Ovary (tissue), 3 donors: ENCODE results near the gene CYFIP1.

Source experiments
- CTCF ChIP-seq, 3 donors: fragments of 450-650 bp in 2 of 3; fragments of 200-600 bp in 1 of 3; IDR thresholded peaks; one replicate each; pipeline versions ENCODE4 v1.5.1 to v1.8.0; 2016 to 2022; ENCODE audit warnings: antibody characterized with exemption in 3 of 3, mild to moderate bottlenecking in 1 of 3
- EP300 ChIP-seq: sonication (generic); formaldehyde crosslinking; IDR thresholded peaks from one replicate; pipeline ENCODE4 v1.6.1; 2017; ENCODE audit warnings: antibody characterized with exemption
- POLR2A ChIP-seq: fragments of 450-650 bp; IDR thresholded peaks from one replicate; pipeline ENCODE4 v1.6.1; 2017; ENCODE audit warnings: antibody characterized with exemption, mild to moderate bottlenecking, moderate library complexity
- donor health status: DM: no; HTN: no; CAD: no.

- TF ChIP-seq CTCF (IDR thresholded peaks at IDR 0.05) (no peak), EP300 (no peak), POLR2A (no peak)
Measured at GRCh38 chr15:22948056-22948455, 32.1 kb downstream of the CYFIP1 start.
